NCI-H2081 (cell line): ENCODE measurements around the gene SLC17A4.

Experiments
- DNase-seq, 2 experiments: peaks; one replicate each; lab custom pipeline; 2025; lab: John Stamatoyannopoulos, UW

Gene SLC17A4

DNA sequence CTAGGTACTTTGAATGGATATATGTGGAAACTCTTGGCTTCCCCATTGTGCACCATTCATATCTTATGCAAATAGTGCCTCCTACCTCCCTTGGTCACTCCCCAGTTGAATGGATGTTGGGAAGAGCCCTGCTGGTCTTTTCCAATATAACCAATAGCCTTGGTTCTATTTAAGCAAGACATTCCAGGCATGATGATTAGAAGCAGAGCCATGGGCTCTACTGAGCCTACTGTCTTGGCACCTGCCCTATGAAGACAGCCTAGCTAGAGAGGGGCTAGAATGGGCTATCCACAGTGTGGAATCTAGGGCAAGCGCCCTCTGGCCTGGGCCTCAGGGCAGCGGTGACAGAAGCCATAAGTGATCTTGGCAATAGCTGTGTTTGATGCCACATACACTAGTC, 61.7 kb downstream of the SLC17A4 start:
- no peak for DNase-seq

DNA sequence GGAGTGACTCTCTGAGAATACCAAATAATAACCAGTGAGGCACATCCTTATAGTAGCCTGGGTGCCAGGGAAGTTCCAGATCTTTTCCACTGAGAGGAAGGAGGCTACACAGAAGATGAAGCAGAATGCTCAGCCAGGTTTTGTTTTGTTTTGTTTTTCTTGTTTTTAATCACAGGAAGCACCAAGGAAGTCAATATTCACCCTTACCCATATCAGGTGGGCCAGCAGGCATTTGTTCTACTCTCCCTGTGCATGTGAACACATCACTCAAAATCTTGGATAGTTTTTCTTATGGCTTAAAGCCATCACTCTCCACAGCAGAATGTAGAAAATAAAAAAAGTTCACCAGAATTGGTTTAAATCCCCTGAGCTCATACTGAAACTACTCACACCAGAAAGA, 66.8 kb downstream of the SLC17A4 start:
- DNase-seq = no peak

DNA sequence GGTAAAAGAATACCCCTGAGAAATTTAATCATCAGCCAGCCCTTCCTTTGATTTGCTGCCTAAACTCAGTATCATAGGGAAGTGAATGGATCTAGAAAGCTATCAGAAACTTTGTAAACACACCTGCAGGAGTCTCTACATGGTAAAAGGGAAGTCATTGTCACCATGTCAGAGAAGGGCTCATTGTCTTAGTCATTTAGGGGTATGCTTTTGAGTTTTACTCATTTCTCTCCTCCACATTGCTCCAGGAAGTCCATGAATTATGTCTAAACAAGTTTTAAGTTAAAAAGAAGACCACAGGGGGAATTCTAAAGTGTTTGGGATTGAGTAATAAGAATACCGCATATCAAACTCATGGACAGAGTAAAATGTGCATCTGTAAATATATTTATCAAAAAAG, 74.8 kb downstream of the SLC17A4 start:
- DNase-seq = no peak

DNA sequence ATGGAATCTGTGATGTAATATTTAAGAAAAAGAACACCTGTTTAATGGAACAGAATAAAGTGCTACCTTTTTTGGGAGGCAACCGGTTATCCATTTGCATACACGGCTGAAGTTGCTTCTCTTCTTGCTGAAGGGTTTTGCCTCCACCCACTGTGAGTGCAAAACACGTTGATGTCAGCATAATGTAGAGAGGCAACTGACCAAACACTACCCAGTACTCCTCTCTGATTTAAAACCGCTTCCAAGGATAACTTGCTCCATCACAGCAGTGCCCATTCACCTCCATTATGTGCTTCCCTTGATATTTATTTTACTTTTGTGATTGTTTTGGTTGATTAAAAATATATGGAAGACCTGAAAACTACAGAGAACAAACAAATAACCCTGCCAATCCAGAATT, 75.9 kb downstream of the SLC17A4 start:
- DNase-seq = no peak
